Uterus (tissue), 4 donors: ENCODE measurements around the gene SMIM41. TPM values are rescaled to one million over a fixed set of nuclear protein-coding genes. Genes with fewer than 3 reads are reported as not detected.

Experiments
- DNase-seq, 2 donors: peaks; one replicate each; pipeline ENCODE4 v3.0.0-alpha.2; 2019 to 2020
- H3K27ac ChIP-seq, 2 donors: fragments of 200-600 bp; sonication (generic); 1 replicate in 1 of 2; 2 replicates in 1 of 2; pipeline ENCODE4 v1.5.1; 2016 to 2018
- H3K27me3 ChIP-seq, 2 donors: fragments of 200-600 bp; sonication (generic); one replicate each; pipeline ENCODE4 v1.5.1; 2018 to 2019; ENCODE audit warnings: control low read depth in 1 of 2
- H3K36me3 ChIP-seq, 2 donors: fragments of 200-600 bp; sonication (generic); one replicate each; pipeline ENCODE4 v1.5.1; 2019; ENCODE audit warnings: control low read depth in 1 of 2
- H3K4me1 ChIP-seq, 2 donors: fragments of 200-600 bp; sonication (generic); one replicate each; pipeline ENCODE4 v1.5.1; 2018 to 2019; ENCODE audit warnings: control low read depth in 1 of 2
- H3K4me3 ChIP-seq, 2 donors: fragments of 200-600 bp; sonication (generic); 1 replicate in 1 of 2; 2 replicates in 1 of 2; pipeline ENCODE4 v1.5.1; 2018 to 2019; ENCODE audit warnings: mild to moderate bottlenecking in 1 of 2
- H3K9me3 ChIP-seq, 2 donors: fragments of 200-600 bp; sonication (generic); one replicate each; pipeline ENCODE4 v1.5.1; 2019; ENCODE audit warnings: control low read depth in 1 of 2
- CTCF ChIP-seq, 4 experiments: fragments of 200-600 bp in 2 of 4; fragments of 450-650 bp in 2 of 4; sonication (generic) in 2 of 4; IDR thresholded peaks; one replicate each; pipeline ENCODE4 v1.5.1; 2016 to 2019; ENCODE audit warnings: antibody characterized with exemption in 4 of 4, mild to moderate bottlenecking in 2 of 4, moderate library complexity in 1 of 4
- POLR2A ChIP-seq, 2 donors: fragments of 450-650 bp; IDR thresholded peaks; one replicate each; pipeline ENCODE4 v1.6.1; 2016; ENCODE audit warnings: antibody characterized with exemption in 2 of 2, mild to moderate bottlenecking in 1 of 2, moderate library complexity in 1 of 2
- intact Hi-C: fragments of 100-400 bp; cut with DNase I; formaldehyde crosslinking; loops from one replicate; pipeline ENCODE4 v1.15.1; 2023; ENCODE audit warnings: low total_unique reads
- total RNA-seq, 4 donors: library from RNA; depleted of rRNA in 3 of 4; stranded (reverse); fragments of >200 nt in 3 of 4; gene quantifications; one replicate each; pipeline versions ENCODE4 v1.1.0 to v1.2.4, GENCODE V29; 2014 to 2023
- donor health status: DM: yes; HTN: yes; CAD: no.

Gene SMIM41
- total RNA-seq, 4 donors from 2014 or later, result not detected

DNA sequence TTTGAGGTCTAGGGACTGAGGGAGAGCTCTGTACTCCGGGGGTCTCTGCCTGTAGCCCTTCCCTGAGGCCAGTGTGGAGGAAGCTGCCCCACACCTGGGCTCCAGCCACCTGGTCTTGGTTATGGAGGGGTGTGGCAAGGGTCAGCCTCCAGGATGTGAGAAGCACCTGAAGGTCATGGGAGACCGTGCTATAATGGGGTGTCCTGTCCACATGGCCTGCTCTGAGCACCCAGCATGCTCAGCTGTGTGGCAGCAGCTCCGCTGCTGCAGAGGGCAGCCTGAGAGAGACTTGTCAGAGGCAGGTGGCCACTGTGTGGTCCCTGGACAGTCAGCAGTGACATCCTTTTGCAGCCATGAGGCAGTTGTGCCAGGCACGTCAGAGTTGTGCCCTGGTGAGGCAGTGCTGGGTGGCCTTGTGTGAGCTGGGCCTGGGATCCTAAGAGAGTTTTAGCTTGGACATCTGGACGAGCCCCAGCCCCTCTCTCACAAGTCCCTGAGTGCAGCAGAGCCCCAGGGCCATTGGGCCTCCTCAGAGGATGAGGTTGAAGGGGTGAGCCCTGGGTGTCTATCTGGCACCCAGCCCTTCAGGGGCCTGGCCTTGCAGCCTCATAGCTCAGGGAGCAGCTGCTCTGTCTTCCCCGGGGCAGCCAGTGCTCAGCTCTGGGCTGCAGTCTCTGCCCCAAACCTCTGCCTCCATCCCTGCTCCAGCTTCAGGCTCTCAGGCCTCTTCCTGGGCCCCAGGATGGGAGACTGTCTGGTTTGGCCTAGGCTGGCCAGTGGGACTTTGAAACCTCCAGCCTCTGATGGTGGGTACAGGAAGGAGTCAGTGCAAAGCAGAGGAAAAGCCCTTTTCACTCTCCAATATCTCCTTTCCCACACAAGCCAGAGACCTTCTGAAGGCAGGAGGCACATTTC lies 17.1 kb upstream of the SMIM41 start:
- H3K9me3 ChIP-seq, result no peaks in the 10 kb centered on the region
- TF ChIP-seq CTCF (IDR thresholded peaks at IDR 0.05), result no peak
- no peak for TF ChIP-seq POLR2A (IDR thresholded peaks at IDR 0.05)
- no peak for DNase-seq
- H3K4me1 ChIP-seq, result no peaks in the 10 kb centered on the region
- H3K27ac ChIP-seq, result peak overlapping the region; percentile 66 to 73
- no peaks in the 10 kb centered on the region for H3K27me3 ChIP-seq
- H3K36me3 ChIP-seq, result no peaks in the 10 kb centered on the region
- intact Hi-C loops, result no loop called here
- H3K4me3 ChIP-seq, result no peak overlapping the region

DNA sequence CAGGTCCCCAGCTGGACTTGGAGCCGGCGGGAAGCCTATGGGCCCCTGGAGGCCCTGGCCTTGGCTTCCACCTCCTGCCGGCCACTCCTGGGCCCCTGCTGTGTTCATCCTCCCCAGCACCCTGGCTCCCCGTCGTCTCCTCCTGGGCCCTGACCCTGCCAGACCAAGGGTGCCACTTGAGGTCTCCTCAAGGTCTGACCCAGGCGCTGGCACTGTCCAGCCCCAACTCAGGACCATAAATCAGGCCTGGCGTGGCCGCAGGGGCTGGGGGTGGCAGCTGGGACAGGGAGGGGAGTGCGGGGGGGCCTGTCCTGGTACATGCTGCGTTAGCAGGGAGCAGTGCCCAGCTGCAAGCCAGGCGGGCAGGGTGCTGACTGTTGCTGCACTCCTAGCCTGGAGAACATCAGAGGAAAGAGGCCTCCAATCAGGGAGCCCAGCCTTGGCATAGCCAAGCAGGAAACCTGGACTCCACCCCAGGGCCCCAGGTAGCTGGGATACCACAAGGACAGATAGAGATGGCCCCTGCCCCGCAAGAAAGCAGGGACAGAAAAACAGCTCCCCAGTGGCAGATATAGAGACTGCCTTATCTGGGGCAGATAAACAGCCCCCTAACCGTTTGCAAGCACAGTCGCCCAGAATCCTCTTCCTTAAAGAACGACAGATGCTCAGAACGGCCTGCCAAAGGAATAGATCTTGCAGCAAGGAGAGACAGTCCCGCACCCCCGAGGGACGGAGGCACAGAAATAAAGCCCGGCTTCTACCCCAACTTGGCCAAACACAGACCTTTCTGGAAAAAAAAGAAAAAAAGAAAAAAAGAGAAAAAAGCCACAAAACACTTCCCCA lies 16.2 kb upstream of the SMIM41 start:
- DNase-seq, result peak in 1 of 2 donors; percentile 37

DNA sequence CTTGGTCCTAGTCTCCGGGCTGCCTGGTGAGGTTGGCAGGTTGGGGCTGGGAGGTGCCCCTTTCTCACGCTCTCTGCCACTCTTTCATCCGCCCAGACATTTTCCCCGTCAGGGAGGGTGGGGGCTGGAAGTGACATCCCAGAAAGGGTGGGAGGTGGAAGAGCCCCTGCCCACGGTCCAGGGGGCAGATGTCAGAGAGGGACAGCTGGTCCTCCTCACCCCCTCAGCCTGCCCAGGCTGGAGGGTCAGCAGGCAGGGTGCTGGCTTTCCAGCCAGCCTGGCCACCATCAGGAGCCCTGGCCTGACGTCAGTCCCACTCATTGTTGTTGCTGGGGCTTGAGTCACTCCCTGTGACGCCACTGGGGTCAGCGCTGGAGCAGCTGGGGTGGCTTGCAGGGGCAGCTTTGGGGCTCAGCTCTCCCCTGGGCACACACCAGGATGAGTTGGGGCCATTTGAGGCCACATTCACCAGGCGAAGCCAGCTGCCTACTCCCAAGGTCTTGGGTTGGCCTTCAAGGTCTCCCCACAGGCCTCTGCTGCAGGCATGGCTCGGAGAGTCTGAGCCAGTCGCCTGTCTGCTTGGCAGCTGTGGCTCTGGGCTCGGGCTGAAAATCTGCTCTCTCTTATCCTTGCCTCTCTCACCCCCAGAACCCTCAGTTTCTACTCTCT lies 15.4 kb upstream of the SMIM41 start:
- Histone ChIP-seq H3K27me3 (no peaks in the 10 kb centered on the region), H3K4me3 (no peak overlapping the region), H3K36me3 (no peaks in the 10 kb centered on the region), H3K9me3 (no peaks in the 10 kb centered on the region), H3K4me1 (no peaks in the 10 kb centered on the region), H3K27ac (peak overlapping the region; percentile 66 to 73)
- peak in 1 of 2 donors; percentile 56 for DNase-seq
- intact Hi-C loops, result no loop called here
- TF ChIP-seq POLR2A (IDR thresholded peaks at IDR 0.05), result no peak
- no peak for TF ChIP-seq CTCF (IDR thresholded peaks at IDR 0.05)

More for the DNA sequence above, 16.2 kb upstream of the SMIM41 start:
- TF ChIP-seq POLR2A (IDR thresholded peaks at IDR 0.05), result no peak
- no peak for TF ChIP-seq CTCF (IDR thresholded peaks at IDR 0.05)
- intact Hi-C loops, result no loop called here
- Histone ChIP-seq H3K36me3 (no peaks in the 10 kb centered on the region), H3K4me1 (no peaks in the 10 kb centered on the region), H3K9me3 (no peaks in the 10 kb centered on the region), H3K27ac (peak overlapping the region; percentile 66 to 73), H3K27me3 (no peaks in the 10 kb centered on the region), H3K4me3 (no peak overlapping the region)

DNA sequence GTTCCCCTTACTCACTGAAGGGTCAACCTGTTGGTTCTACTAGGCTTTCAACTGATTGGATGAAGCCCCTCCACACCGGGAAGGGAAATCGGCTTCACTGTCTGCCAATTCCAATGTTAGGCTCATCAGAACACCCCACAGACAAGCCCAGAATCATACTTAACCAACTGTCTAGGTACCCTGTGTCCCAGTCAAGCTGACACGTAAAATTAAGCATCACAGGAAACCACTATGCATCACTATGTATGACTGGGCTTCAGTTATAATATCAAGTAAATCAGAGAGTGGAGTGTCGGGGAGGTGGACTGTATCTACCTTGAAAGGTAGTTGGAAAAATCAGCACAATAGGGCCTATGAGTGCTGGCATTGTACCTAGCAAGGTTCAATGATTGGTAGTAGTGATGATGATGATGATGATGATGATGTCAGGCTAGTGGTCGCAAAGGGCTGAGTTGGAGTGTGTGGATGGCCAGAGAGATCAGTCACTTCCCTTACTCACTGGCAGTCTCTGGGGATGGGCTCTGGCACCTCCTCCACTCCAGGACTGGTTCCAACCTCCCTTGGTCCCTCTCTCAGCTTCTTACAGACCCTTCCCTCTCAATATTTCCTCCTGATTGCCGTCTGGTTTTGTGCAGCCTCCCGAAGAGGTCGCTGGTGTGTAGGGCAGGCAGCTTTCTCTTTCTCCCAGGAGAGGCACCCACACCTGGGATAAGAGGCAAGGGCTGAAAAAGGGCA lies 13.0 kb upstream of the SMIM41 start:
- peaks cover 4 to 5% of the 10 kb centered on the region in 2 donors for H3K4me1 ChIP-seq
- no peak for TF ChIP-seq CTCF (IDR thresholded peaks at IDR 0.05)
- no peak for TF ChIP-seq POLR2A (IDR thresholded peaks at IDR 0.05)
- no peaks in the 10 kb centered on the region for H3K36me3 ChIP-seq
- no peaks in the 10 kb centered on the region for H3K9me3 ChIP-seq
- no peak for DNase-seq
- intact Hi-C loops, result no loop called here
- no peaks in the 10 kb centered on the region for H3K27me3 ChIP-seq
- H3K27ac ChIP-seq, result no peak overlapping the region
- no peak overlapping the region for H3K4me3 ChIP-seq
